Osteocyte (in vitro differentiated cells): ENCODE data around the gene PLCB1. TPM values are rescaled to one million over a fixed set of nuclear protein-coding genes. Genes with fewer than 3 reads are reported as not detected.

Experiments
- DNase-seq: peaks from one replicate; pipeline ENCODE4 v3.0.0; 2021; ENCODE audit warnings: mixed read lengths; ENCODE audit not compliant: unreplicated experiment; ENCODE audit errors: extremely low spot score
- H3K27ac Mint-ChIP-seq: one replicate; pipeline ENCODE4 v1.8.0; 2021; ENCODE audit warnings: mild to moderate bottlenecking, mixed read lengths; ENCODE audit not compliant: unreplicated experiment
- H3K27me3 Mint-ChIP-seq: one replicate; pipeline ENCODE4 v1.8.0; 2021; ENCODE audit warnings: mixed read lengths; ENCODE audit not compliant: unreplicated experiment
- H3K36me3 Mint-ChIP-seq: one replicate; pipeline ENCODE4 v1.8.0; 2021; ENCODE audit warnings: mixed read lengths; ENCODE audit not compliant: unreplicated experiment
- H3K4me1 Mint-ChIP-seq: one replicate; pipeline ENCODE4 v1.8.0; 2021; ENCODE audit warnings: mixed read lengths; ENCODE audit not compliant: unreplicated experiment
- H3K4me3 Mint-ChIP-seq: one replicate; pipeline ENCODE4 v1.8.0; 2021; ENCODE audit warnings: mild to moderate bottlenecking, moderate library complexity, mixed read lengths; ENCODE audit not compliant: unreplicated experiment
- H3K9me3 Mint-ChIP-seq: one replicate; pipeline ENCODE4 v1.8.0; 2021; ENCODE audit warnings: mixed read lengths; ENCODE audit not compliant: unreplicated experiment
- CTCF ChIP-seq: fragments of 200-600 bp; sonication (generic); IDR thresholded peaks from 2 replicates; pipeline ENCODE4 v1.5.0; 2021; ENCODE audit warnings: antibody characterized with exemption, mild to moderate bottlenecking, moderate library complexity
- total RNA-seq: library from RNA; stranded (reverse); gene quantifications from 2 replicates; pipeline ENCODE4 v1.2.1, GENCODE V29; 2021

Gene PLCB1
- total RNA-seq, 1 donor from 2014 or later: 33.3 TPM

- no peak overlapping the region for H3K27ac Mint-ChIP-seq
- no peak for DNase-seq
- H3K36me3 Mint-ChIP-seq: peaks cover 7% of the 10 kb centered on the region
- H3K9me3 Mint-ChIP-seq: peaks cover 3% of the 10 kb centered on the region
- TF ChIP-seq CTCF: no peak
- no peak overlapping the region for H3K4me3 Mint-ChIP-seq
- no peaks in the 10 kb centered on the region for H3K27me3 Mint-ChIP-seq
- peaks cover 9% of the 10 kb centered on the region for H3K4me1 Mint-ChIP-seq
These were observed 31.5 kb downstream of the PLCB1 start for GRCh38 chr20:8163543-8163942.

- DNase-seq: no peak
- Mint-ChIP-seq H3K27ac (no peak overlapping the region), H3K36me3 (peaks cover 6% of the 10 kb centered on the region), H3K9me3 (no peaks in the 10 kb centered on the region), H3K27me3 (no peaks in the 10 kb centered on the region), H3K4me1 (peaks cover 3% of the 10 kb centered on the region), H3K4me3 (no peak overlapping the region)
- no peak for TF ChIP-seq CTCF
These were observed 34.7 kb downstream of the PLCB1 start for GRCh38 chr20:8166730-8167129.

- Mint-ChIP-seq H3K4me1 (peaks cover 4% of the 10 kb centered on the region), H3K27me3 (no peaks in the 10 kb centered on the region), H3K27ac (no peak overlapping the region), H3K36me3 (peaks cover 17% of the 10 kb centered on the region), H3K9me3 (no peaks in the 10 kb centered on the region), H3K4me3 (no peak overlapping the region)
- no peak for TF ChIP-seq CTCF
- no peak for DNase-seq
These were observed 36.8 kb downstream of the PLCB1 start for GRCh38 chr20:8168785-8169288.

GRCh38 chr20:8170921-8171320 is 38.9 kb downstream of the PLCB1 start:
- H3K9me3 Mint-ChIP-seq: no peaks in the 10 kb centered on the region
- H3K4me3 Mint-ChIP-seq: no peak overlapping the region
- H3K36me3 Mint-ChIP-seq: peaks cover 14% of the 10 kb centered on the region
- peaks cover 11% of the 10 kb centered on the region for H3K4me1 Mint-ChIP-seq
- H3K27ac Mint-ChIP-seq: no peak overlapping the region
- TF ChIP-seq CTCF: no peak
- DNase-seq: no peak
- no peaks in the 10 kb centered on the region for H3K27me3 Mint-ChIP-seq

- H3K4me1 Mint-ChIP-seq: peaks cover 11% of the 10 kb centered on the region
- no peak for DNase-seq
These were observed 40.1 kb downstream of the PLCB1 start for GRCh38 chr20:8172191-8172590.

More at GRCh38 chr20:8172191-8172590, 40.1 kb downstream of the PLCB1 start:
- Mint-ChIP-seq H3K36me3 (peaks cover 14% of the 10 kb centered on the region), H3K27ac (no peak overlapping the region), H3K4me3 (no peak overlapping the region), H3K9me3 (no peaks in the 10 kb centered on the region), H3K27me3 (no peaks in the 10 kb centered on the region)
- no peak for TF ChIP-seq CTCF
